Eye (tissue), 1 donor: ENCODE results near the gene ADGRV1.
"Not testable (repeated sequence)": the region's sequence is repeated elsewhere in the genome, so short reads cannot be mapped to it uniquely, and the experiment has no call there.

Experiments used
- DNase-seq: peaks from one replicate; pipeline ENCODE4 v3.0.0-alpha.2; 2015

The ADGRV1 gene

DNA sequence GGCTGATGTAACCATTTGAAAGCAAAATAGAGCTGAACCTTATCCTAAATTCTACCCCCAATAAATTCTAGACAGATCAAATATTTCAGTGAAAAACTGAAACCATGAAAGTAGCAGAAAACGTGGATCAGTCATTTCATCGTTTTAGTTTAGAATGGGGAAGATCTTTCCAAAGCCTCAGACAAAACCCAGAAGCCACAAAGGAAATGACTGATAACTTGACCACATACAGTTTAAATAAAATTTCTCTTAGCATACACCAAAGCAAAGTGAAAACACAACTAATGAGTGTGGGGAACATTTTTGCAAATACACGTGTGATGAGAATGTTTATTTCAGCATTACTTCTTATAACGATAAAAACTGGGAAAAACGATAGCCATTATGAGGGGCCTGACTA lies 284.8 kb downstream of the ADGRV1 start:
- no peak for DNase-seq

GRCh38 chr5:90844931-90845330 lies 286.3 kb downstream of the ADGRV1 start:
- DNase-seq, result peak; percentile 12

- DNase-seq, result no peak
Measured at GRCh38 chr5:90845723-90846554, 287.3 kb downstream of the ADGRV1 start.

DNA sequence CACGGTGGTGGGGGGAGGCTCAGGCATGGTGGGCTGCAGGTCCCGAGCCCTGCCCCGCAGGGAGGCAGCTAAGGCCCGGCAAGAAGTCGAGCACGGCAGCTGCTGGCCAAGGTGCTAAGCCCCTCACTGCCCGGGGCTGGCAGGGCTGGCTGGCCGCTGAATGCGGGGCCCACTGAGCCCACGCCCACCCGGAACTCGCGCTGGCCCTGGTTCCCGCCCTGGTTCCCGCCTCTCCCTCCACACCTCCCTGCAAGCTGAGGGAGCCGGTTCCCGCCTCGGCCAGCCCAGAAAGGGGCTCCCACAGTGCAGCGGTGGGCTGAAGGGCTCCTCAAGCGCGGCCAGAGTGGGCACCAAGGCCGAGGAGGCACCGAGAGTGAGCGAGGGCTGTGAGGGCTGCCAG lies 289.0 kb downstream of the ADGRV1 start:
- DNase-seq, result not testable (repeated sequence)

GRCh38 chr5:90849939-90850338 lies 291.3 kb downstream of the ADGRV1 start:
- DNase-seq, result no peak

- no peak for DNase-seq
Measured at GRCh38 chr5:90852531-90852930, 293.9 kb downstream of the ADGRV1 start.

DNA sequence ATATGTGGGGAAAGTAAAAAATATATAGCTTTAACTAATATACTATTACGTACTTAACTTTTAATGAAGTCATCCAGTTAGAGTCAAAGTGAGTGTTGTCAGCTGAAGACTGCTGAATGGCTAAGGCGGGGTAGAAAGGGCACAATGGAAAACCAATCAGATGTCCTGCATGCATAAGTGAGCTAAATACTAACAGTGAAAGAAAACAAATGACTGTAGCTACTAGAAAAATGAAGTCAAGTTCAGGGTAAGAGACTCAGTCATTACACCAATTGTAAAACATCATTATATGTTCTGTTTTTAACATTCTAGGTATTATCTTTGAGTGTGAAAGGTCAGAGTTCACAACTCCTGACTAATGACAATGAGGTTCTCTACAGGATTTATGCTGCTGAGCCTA lies 295.2 kb downstream of the ADGRV1 start:
- no peak for DNase-seq

- DNase-seq, result no peak
Measured at GRCh38 chr5:90854169-90854568, 295.6 kb downstream of the ADGRV1 start.

DNA sequence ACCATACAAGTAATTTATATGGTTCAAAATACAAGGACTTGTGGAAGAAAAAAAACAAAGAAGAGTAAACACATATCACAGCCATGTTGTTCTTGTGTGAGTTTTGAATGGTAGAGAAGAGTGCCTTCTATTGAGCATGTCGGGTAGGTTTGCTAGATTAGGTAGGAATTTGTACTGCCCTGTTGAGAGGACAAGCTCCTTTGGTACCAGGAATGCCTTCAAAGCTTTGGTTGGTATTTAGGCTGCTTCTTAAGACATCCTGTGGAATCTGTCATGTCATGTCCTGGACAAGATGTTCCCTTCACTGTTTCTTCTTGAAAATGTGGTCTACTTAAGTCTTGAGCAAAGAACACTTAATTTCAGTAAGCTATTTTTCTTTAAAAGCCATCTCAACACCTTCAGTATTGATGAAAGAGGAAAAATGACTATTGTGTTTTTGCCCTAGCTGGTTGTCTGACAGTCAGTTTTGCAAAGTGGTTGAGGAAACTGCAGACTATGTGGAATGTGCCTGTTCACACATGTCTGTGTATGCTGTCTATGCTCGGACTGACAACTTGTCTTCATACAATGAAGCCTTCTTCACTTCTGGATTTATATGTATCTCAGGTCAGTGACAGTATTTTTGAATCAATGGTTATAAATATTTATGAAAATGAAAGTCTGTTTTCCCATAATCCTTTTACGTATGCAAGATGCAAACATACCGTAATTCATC lies 296.9 kb downstream of the ADGRV1 start:
- DNase-seq, result no peak

GRCh38 chr5:90861843-90862586 lies 303.4 kb downstream of the ADGRV1 start:
- DNase-seq, result no peak

- DNase-seq, result no peak
Measured at GRCh38 chr5:90865180-90865579, 306.6 kb downstream of the ADGRV1 start.

- peak; percentile 58 for DNase-seq
Measured at GRCh38 chr5:90866333-90866732, 307.7 kb downstream of the ADGRV1 start.

GRCh38 chr5:90866915-90867731 lies 308.5 kb downstream of the ADGRV1 start:
- DNase-seq, result no peak

- no peak for DNase-seq
Measured at GRCh38 chr5:90868799-90869198, 310.2 kb downstream of the ADGRV1 start.

DNA sequence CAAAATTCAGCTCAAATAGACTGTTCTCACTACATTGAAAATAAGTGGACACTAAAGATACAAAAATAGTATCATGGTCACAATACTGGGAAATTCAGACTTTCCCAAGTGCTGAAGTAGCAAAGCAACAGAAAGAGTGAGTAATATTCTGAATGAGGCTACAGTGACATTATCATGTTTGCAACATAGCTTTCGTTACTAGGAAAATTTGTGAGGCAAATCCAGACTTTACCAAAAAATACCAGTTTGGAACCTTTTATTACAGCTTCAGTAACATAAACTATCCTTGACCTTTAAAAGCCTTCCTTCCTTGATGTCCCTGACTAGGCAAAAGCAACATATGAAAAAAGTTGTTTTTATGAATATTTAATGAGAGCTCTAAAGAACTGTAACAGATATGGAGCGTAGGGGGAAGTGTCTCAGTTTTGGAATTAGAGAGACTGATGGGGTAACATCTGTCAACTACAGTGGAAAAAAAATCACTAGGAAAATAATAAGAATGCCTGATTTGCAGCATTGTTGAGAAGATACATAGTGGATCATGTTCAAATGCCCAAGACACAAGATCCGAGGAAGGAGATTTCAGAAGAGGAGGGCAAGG lies 312.9 kb downstream of the ADGRV1 start:
- no peak for DNase-seq

DNA sequence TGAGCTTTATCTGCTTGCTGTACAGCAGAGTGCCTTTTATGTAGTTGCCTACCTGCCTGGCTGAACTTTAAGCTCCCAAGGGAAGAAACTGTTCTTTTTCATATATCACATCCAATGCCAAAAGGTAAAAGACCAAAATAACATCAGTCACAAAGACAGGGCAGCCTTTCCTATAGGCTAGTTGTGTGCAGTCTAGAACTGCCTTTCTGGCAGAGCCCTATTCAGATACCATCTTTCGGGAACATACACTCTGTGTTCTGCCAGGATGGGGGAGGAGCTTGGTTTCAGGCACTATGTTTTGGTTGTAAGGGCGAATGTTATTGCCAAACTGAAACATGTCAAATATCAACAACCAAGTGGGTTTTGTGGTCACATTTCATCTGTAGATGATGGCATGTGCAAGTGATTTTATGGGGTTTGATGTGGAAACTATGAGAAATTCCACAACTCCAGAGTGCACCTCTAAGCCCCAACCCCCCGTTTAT lies 314.5 kb downstream of the ADGRV1 start:
- peak; percentile 19 for DNase-seq

DNA sequence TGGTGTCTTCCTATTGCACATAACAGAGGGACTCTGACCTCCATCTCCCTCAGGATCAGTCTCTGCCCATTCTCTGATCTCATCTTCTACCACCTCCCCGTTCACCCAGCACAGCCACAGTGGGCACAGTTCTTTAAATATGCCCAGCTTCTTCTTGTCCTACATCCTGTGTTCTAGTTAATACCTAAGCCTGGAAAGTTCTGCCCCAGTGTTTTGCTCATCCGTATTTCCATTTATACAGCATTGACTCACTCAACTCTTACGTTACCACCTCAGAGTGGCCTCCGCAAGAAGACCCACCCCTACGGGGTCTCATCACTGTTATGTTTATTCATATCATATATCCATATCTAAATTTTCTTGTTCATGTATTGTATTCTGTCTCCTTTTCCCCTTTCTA lies 315.5 kb downstream of the ADGRV1 start:
- no peak for DNase-seq

DNA sequence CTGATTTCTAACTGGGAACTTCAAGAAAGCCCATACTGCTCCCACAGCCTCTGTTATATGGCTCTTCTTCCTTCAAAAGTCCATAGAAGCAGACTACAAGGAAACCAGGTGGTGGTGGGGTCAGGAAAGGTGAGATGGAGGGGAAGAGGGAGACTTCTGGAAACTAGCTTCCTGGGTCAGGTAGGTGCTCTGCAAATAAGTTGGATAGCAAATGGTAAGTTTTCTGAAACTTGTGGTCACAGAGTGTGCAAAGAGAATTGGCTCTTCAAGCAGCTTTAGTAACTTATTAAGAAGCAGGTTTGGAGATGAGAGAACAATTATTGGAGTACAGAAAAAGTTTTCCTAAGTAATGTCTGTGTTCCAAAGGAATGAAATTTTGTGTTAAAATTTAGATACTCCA lies 316.9 kb downstream of the ADGRV1 start:
- no peak for DNase-seq

DNA sequence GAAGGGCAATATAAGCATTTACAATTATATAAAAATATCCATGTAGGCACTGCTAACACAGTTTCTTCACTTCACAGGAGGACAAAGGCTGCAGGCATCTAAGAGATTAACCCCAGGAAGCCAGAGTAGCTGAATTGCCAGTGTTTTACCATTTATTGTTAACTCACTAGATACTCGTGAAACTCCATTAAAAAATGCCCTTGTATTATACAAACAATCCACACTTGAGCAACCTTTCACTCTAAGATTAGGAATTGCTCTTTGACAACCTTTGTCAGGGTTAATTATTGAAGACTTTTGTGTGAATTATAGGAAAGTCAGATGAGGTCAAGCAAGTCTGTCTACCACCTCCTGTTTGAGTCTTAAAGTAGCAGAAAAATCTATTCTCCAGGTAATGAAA lies 317.8 kb downstream of the ADGRV1 start:
- no peak for DNase-seq

GRCh38 chr5:90877049-90877448 lies 318.5 kb downstream of the ADGRV1 start:
- no peak for DNase-seq

DNA sequence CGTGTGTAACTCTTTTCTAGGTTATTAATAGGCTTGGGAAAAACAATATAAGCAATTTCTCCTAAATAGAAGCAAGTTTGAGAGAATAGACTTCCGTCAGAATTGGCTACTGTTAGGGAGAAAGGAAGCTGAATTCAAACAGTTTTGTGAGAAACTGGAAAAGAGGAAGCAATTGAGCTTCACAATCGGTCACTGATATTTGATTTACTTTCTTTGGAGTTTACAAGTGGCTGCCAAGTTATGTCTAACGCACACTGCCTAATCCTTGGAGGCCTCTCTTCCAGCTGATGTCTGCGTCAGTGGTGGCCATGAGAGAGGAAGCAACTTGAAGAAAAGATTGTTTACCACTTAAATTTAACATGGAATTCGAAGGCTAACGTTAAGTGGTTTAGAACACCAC lies 319.5 kb downstream of the ADGRV1 start:
- no peak for DNase-seq

DNA sequence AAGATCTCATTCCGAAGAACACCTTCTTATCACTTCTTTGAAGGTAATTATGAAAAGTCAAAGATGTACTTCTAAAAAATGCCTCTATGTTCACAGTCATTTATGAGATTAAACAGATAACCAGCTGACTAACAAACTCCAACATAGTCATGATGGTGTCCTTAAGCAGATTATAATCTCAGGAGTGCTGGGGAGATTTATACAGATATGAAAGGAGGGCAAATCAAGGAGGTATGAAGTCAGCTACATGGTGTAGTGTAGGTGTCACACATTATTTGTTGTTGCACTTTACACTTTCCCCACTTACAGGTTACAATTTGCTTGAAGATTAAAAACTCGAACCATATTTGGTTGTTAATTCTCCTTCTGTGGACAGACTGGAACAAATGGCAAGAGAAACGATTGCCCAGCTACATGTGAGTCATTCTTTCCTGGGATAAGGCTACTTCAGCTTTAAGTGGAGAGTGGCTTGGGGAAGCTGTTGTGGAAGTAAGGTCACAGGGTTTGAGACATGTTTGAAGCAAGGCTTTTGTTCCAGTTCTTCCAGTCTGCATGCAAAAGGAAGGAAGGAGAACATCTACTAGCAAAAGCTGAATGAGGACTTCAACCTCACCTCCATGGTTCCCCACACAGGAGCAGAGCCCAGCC lies 320.1 kb downstream of the ADGRV1 start:
- DNase-seq, result no peak
